Testis (tissue), 3 donors: ENCODE data around the gene DNAL1. TPM values are rescaled to one million over a fixed set of nuclear protein-coding genes. Genes with fewer than 3 reads are reported as not detected.
A peak's percentile ranks its signal among the peaks of the same experiment; 100 is the strongest.

Source experiments
- DNase-seq: peaks from one replicate; pipeline ENCODE4 v3.0.0-alpha.2; 2019
- H3K27ac ChIP-seq, 2 donors: fragments of 200-600 bp; sonication (generic); one replicate each; pipeline ENCODE4 v1.5.1; 2019
- H3K27me3 ChIP-seq: fragments of 200-600 bp; sonication (generic); one replicate; pipeline ENCODE4 v1.5.1; 2019
- H3K36me3 ChIP-seq: fragments of 200-600 bp; sonication (generic); one replicate; pipeline ENCODE4 v1.5.1; 2017; ENCODE audit warnings: low read depth; ENCODE audit errors: missing control alignments
- H3K4me1 ChIP-seq: fragments of 200-600 bp; sonication (generic); one replicate; pipeline ENCODE4 v1.5.1; 2019
- H3K4me3 ChIP-seq, 2 donors: fragments of 200-600 bp; sonication (generic); one replicate each; pipeline ENCODE4 v1.5.1; 2017 to 2019
- H3K9me3 ChIP-seq: fragments of 200-600 bp; sonication (generic); one replicate; pipeline ENCODE4 v1.5.1; 2017
- CTCF ChIP-seq, 3 experiments: fragments of 450-650 bp in 2 of 3; fragments of 200-600 bp in 1 of 3; sonication (generic) in 1 of 3; IDR thresholded peaks; one replicate each; pipeline ENCODE4 v1.5.1; 2016 to 2019; ENCODE audit warnings: antibody characterized with exemption in 3 of 3, mild to moderate bottlenecking in 2 of 3, moderate library complexity in 1 of 3
- POLR2A ChIP-seq: fragments of 450-650 bp; IDR thresholded peaks from one replicate; pipeline ENCODE4 v1.6.1; 2017; ENCODE audit warnings: antibody characterized with exemption, mild to moderate bottlenecking, moderate library complexity
- WGBS, 2 donors: methylation state at CpG; one replicate each; pipeline ENCODE4 v1.1.5; 2018; 5-methylcytosine and 5-hydroxymethylcytosine counted together
- intact Hi-C: fragments of 100-400 bp; cut with DNase I; formaldehyde crosslinking; loops from one replicate; pipeline ENCODE4 v1.15.1; 2023; ENCODE audit warnings: low total_unique reads
- polyA plus RNA-seq: library from polyadenylated mRNA; stranded (reverse); fragments of 350-450 nt; fragmentation: Illumina TruSeq; extraction: RNeasy Lipid Tissue Mini Kit (QIAGEN cat#74804); gene quantifications from one replicate; pipeline ENCODE4 v1.2.3, GENCODE V29; 2014; ENCODE audit warnings: low read depth, low replicate concordance; ENCODE audit not compliant: insufficient read depth
- total RNA-seq, 2 donors: library from RNA; depleted of rRNA; stranded (reverse); fragments of >200 nt; gene quantifications; one replicate each; pipeline ENCODE4 v1.2.3, GENCODE V29; 2016

The DNAL1 gene
- total and polyA plus RNA-seq, 3 donors from 2014 or later, result 14.6 to 136 (median 19.0) TPM

DNA sequence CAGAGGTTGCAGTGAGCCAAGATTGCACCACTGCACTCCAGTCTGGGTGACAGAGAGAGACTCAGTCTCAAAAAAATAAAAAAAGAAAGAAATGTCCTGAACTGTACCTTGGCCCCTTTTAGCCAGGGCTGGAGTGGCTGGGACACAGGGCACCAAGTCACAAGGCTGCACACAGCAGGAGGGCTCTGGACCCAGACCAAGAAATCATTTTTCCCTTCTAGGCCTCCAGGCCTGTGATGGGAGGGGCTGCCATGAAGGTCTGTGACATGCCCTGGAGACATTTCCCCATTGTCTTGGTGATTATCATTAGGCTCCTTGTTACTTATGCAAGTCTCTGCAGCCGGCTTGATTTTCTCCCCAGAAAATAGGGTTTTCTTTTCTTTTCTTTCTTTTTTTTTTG is 37.5 kb upstream of the DNAL1 start:
- Histone ChIP-seq H3K9me3 (no peaks in the 10 kb centered on the region), H3K27ac (no peak overlapping the region), H3K36me3 (no peaks in the 10 kb centered on the region), H3K27me3 (no peaks in the 10 kb centered on the region), H3K4me1 (peaks cover 7% of the 10 kb centered on the region), H3K4me3 (no peak overlapping the region)
- DNase-seq, result no peak
- TF ChIP-seq POLR2A, result no peak
- TF ChIP-seq CTCF (IDR thresholded peaks at IDR 0.05), result no peak
- 89 to 93% methylated on average over 1 of the region's 1 CpG for WGBS, 2 donors
- intact Hi-C loops, result no loop called here

DNA sequence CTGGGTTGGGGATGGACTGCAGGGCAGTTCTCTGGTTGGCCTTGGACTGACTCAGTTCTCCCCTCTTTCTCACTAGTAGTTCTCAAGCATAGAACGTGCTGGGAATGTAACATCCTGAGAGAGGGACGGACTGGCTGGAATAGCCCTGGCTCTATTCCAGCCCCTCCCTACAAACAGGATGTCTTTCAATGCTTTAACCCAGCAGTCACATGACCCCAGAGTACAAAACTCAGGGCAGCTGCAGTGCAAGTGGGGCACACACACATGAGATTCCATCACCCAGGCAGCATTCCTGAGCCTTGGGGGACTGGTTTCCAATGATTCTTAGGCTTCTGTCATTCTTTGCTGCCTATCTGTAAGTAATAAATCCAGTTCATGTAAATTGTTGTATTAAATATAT is 34.1 kb upstream of the DNAL1 start:
- H3K27ac ChIP-seq, result no peak overlapping the region
- no peaks in the 10 kb centered on the region for H3K27me3 ChIP-seq
- 16 to 24% methylated on average over 2 of the region's 2 CpGs for WGBS, 2 donors
- peak; percentile 78 for DNase-seq
- intact Hi-C loops, result no loop called here
- no peaks in the 10 kb centered on the region for H3K9me3 ChIP-seq
- H3K36me3 ChIP-seq, result no peaks in the 10 kb centered on the region
- H3K4me1 ChIP-seq, result peaks cover 7% of the 10 kb centered on the region
- no peak for TF ChIP-seq CTCF (IDR thresholded peaks at IDR 0.05)
- TF ChIP-seq POLR2A, result no peak
- H3K4me3 ChIP-seq, result no peak overlapping the region

GRCh38 chr14:73612339-73613045 is 32.3 kb upstream of the DNAL1 start, which contains the start of gene ACOT6:
Gene ACOT6 (plus strand): TSS chr14:73612517. CDS start chr14:73612572, 55 bp downstream.
- peak; percentile 82 for DNase-seq
- Histone ChIP-seq H3K4me1 (peaks cover 7% of the 10 kb centered on the region), H3K36me3 (no peaks in the 10 kb centered on the region), H3K9me3 (no peaks in the 10 kb centered on the region), H3K27ac (peak within 1 kb of the TSS; percentile 86 to 91), H3K27me3 (no peaks in the 10 kb centered on the region), H3K4me3 (peak within 1 kb of the TSS; percentile 67 to 69)
- WGBS, 2 donors, result 0% methylated on average over 8 to 39 of the region's 84 CpGs
- intact Hi-C loops, result no loop called here
- TF ChIP-seq CTCF (IDR thresholded peaks at IDR 0.05) (no peak), POLR2A (no peak)

DNA sequence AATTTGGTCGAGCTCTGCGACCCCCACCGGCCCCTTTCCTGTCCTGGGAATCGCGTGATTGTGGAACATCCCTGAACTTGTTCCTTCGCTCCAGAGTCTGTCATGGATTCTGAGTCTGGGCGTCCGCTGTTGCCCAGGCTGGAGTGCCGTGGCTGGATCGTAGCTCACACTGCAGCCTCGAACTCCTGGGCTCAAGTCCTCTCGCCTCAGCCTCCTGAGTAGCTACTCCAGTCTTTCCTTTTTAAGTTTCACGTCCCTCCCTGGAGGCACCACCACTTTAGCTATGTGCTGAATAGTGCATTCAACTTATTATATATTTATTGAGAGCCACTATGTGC is 31.8 kb upstream of the DNAL1 start:
- peak; percentile 43 for DNase-seq
- Histone ChIP-seq H3K9me3 (no peaks in the 10 kb centered on the region), H3K27me3 (no peaks in the 10 kb centered on the region), H3K4me3 (peak overlapping the region; percentile 67 to 69), H3K4me1 (peaks cover 7% of the 10 kb centered on the region), H3K27ac (peak overlapping the region; percentile 86 to 91), H3K36me3 (no peaks in the 10 kb centered on the region)
- 3 to 4% methylated on average over 8 to 11 of the region's 13 CpGs for WGBS, 2 donors
- TF ChIP-seq CTCF (IDR thresholded peaks at IDR 0.05) (no peak), POLR2A (no peak)
- intact Hi-C loops, result no loop called here

- intact Hi-C loops, result no loop called here
- TF ChIP-seq CTCF (IDR thresholded peaks at IDR 0.05), result no peak
- TF ChIP-seq POLR2A, result no peak
- Histone ChIP-seq H3K9me3 (no peaks in the 10 kb centered on the region), H3K36me3 (no peaks in the 10 kb centered on the region), H3K4me1 (peaks cover 7% of the 10 kb centered on the region), H3K4me3 (peak overlapping the region; percentile 67 to 69), H3K27ac (peak overlapping the region in 1 of 2 donors; percentile 91), H3K27me3 (no peaks in the 10 kb centered on the region)
- whole genome bisulfite sequencing, 2 donors, result 57 to 69% methylated on average over 3 of the region's 3 CpGs
- DNase-seq, result no peak
These were observed 31.3 kb upstream of the DNAL1 start for GRCh38 chr14:73613419-73613963.
